GM06990 (cell line): ENCODE data around the gene DHPS.

Experiments used
- DNase-seq: peaks from one replicate; pipeline ENCODE4 v3.0.0-alpha.2; 2011; ENCODE audit not compliant: insufficient read length; ENCODE audit errors: extremely low read depth
- H3K27me3 ChIP-seq: replicated peaks from 2 replicates; pipeline ENCODE4 v1.6.0; 2011; ENCODE audit warnings: low read length; ENCODE audit not compliant: control insufficient read depth, insufficient read depth
- H3K36me3 ChIP-seq: 2 replicates; pipeline ENCODE4 v1.5.1; 2011; ENCODE audit warnings: low read length; ENCODE audit not compliant: control insufficient read depth, insufficient read depth
- H3K4me3 ChIP-seq: replicated peaks from 2 replicates; pipeline ENCODE4 v1.5.1; 2011; ENCODE audit warnings: low read depth, mild to moderate bottlenecking, control low read depth, low read length
- TF ChIP-seq, protein P1 (sequence below): IDR thresholded peaks from 2 replicates; pipeline ENCODE4 v1.5.1; 2011; ENCODE audit warnings: low read length, control low read depth, mild to moderate bottlenecking, inconsistent platforms; ENCODE audit not compliant: insufficient read depth, poor library complexity, severe bottlenecking

DHPS gene

DNA sequence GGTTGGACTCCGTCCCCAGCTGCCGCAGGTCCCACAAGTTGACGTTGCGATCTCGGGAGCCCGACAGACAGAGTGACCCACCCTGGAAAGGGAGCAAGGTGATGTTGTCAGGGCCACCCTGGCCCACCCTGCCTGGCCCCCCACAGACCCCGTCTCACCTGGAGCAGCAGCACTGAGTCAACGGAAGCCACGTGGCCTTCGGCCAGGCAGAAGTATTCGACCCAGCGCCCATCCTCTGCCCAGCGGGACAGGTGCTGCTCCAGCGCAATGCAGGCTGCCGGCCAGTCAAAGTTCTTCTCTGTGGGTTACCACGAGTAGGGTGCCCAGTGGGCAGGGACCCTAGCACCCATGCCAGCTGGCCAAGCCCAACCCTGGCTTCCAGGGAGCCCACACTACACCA is 13.0 kb upstream of the DHPS start:
- peaks cover 3% of the 10 kb centered on the region for H3K36me3 ChIP-seq
- DNase-seq, result no peak
- no peak overlapping the region for H3K4me3 ChIP-seq
- TF ChIP-seq, protein P1, sequence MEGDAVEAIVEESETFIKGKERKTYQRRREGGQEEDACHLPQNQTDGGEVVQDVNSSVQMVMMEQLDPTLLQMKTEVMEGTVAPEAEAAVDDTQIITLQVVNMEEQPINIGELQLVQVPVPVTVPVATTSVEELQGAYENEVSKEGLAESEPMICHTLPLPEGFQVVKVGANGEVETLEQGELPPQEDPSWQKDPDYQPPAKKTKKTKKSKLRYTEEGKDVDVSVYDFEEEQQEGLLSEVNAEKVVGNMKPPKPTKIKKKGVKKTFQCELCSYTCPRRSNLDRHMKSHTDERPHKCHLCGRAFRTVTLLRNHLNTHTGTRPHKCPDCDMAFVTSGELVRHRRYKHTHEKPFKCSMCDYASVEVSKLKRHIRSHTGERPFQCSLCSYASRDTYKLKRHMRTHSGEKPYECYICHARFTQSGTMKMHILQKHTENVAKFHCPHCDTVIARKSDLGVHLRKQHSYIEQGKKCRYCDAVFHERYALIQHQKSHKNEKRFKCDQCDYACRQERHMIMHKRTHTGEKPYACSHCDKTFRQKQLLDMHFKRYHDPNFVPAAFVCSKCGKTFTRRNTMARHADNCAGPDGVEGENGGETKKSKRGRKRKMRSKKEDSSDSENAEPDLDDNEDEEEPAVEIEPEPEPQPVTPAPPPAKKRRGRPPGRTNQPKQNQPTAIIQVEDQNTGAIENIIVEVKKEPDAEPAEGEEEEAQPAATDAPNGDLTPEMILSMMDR, result no peak
- H3K27me3 ChIP-seq, result no peaks in the 10 kb centered on the region

GRCh38 chr19:12692960-12693359 is 11.3 kb upstream of the DHPS start:
- H3K36me3 ChIP-seq, result peaks cover 3% of the 10 kb centered on the region
- no peak for DNase-seq
- H3K27me3 ChIP-seq, result no peaks in the 10 kb centered on the region
- H3K4me3 ChIP-seq, result no peak overlapping the region
- TF ChIP-seq, protein P1, result no peak

DNA sequence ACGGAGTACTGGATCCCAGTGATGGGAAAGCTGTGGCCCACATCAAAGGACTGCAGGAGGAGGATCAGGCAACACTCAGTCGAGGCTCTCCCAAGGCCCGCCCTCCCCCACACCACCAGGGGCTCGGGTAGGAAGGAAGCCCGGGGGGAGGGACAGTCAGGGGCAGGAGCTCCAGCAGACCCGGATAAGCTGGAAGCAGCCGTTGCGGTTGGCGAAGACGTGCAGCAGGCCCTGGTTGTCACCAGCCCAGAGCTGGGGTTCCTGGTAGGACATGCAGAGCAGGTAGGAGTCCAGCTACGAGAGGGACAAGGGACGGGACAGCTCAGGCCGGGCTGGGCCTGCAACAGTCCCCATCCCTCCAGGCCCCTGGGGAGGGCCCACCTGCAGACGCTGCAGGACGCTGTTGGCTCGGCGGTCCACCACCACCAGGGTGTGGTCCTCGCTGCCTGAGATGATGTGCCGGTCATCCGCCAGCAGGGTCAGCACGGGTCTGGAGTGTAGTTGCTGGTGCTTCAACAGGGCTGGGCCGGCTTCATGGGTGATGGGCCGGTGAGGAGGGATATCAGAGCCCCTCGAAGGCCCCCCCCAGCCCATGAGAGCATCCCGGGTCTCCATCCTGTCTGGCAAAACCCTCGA is 8.0 kb upstream of the DHPS start:
- H3K36me3 ChIP-seq, result peaks cover 4% of the 10 kb centered on the region
- no peaks in the 10 kb centered on the region for H3K27me3 ChIP-seq
- no peak overlapping the region for H3K4me3 ChIP-seq
- DNase-seq, result no peak
- TF ChIP-seq, protein P1, result no peak

DNA sequence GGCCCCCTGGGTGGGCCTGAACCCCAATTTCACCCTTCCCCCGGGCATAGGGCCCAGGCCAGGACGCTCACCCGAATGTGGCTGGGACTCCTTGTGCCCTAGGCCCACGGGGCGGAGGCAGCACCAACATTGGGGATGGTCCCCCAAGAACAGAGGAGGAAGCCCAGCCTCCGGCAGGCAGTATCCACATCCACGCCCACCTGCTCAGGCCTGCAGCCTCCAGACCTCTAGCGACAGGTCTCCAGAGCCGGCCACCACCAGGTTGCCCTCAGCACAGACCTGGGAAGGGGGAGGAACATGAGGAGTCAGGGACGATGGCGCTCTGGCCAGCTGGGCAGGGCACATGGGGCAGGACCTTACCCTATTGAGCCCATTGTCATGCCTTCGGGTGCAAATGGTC is 7.3 kb upstream of the DHPS start:
- TF ChIP-seq, protein P1, result no peak
- Histone ChIP-seq H3K4me3 (no peak overlapping the region), H3K36me3 (peaks cover 4% of the 10 kb centered on the region), H3K27me3 (no peaks in the 10 kb centered on the region)
- no peak for DNase-seq

- TF ChIP-seq, protein P1, result no peak
- Histone ChIP-seq H3K4me3 (no peak within 1 kb of the TSS), H3K36me3 (0 out of 2 replicates have a peak, but pooled peaks cover 1% of the 10 kb centered on the region), H3K27me3 (no peaks in the 10 kb centered on the region)
- no peak for DNase-seq
Measured at GRCh38 chr19:12687496-12688196, 6.0 kb upstream of the DHPS start, which contains the start of gene GNG14. Gene GNG14, plus strand, starts transcription at chr19:12687998. Its CDS starts 51 bp downstream, at chr19:12688049.
